Neural crest cell (in vitro differentiated cells): Measurements from ENCODE around the gene MRO. TPM values are rescaled to one million over a fixed set of nuclear protein-coding genes. Genes with fewer than 3 reads are reported as not detected.

ENCODE experiments used
- DNase-seq: peaks from one replicate; pipeline ENCODE4 v3.0.0; 2021; ENCODE audit warnings: low read depth, mixed read lengths, low spot score
- H3K27ac Mint-ChIP-seq: one replicate; pipeline ENCODE4 v1.8.0; 2021; ENCODE audit warnings: mild to moderate bottlenecking, mixed read lengths; ENCODE audit not compliant: unreplicated experiment
- H3K27me3 Mint-ChIP-seq: 2 replicates; pipeline ENCODE4 v1.8.0; 2021; ENCODE audit warnings: low read depth, mild to moderate bottlenecking, mixed read lengths
- H3K36me3 Mint-ChIP-seq: 2 replicates; pipeline ENCODE4 v1.8.0; 2021; ENCODE audit warnings: low read depth, mild to moderate bottlenecking, mixed read lengths
- H3K4me1 Mint-ChIP-seq: 2 replicates; pipeline ENCODE4 v1.8.0; 2021; ENCODE audit warnings: mixed read lengths
- H3K4me3 Mint-ChIP-seq: one replicate; pipeline ENCODE4 v1.8.0; 2021; ENCODE audit warnings: mild to moderate bottlenecking, mixed read lengths
- H3K9me3 Mint-ChIP-seq: 2 replicates; pipeline ENCODE4 v1.8.0; 2021; ENCODE audit warnings: mixed read lengths
- total RNA-seq: library from RNA; stranded (reverse); gene quantifications from 2 replicates; pipeline ENCODE4 v1.2.1, GENCODE V29; 2021
- TF ChIP-seq, protein P1 (sequence below): fragments of 200-600 bp; sonication (generic); conservative IDR thresholded peaks from 2 replicates; pipeline ENCODE4 v1.5.0; 2021; ENCODE audit warnings: antibody characterized with exemption, mild to moderate bottlenecking

Gene MRO
- total RNA-seq, 1 donor from 2014 or later, result 0.12 TPM

DNA sequence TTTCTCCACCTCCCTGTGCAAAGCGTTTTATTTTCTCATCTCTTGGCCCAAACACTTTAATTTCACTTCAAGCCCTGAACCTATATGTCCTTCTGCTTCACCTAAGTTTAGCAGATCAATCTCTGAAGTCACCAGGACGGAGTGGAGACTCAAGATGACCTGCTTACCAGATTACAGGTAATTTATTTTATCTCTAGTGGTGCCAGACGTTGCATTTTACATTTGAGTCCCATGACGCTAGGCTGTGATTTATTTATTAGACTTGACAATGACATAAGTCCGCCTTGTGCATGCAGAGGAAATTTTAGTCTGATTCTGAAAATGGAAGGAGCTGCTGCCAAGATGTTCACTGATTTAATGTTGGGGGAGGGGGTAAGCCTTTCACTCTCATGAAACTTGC is 73.9 kb downstream of the MRO start:
- no peaks in the 10 kb centered on the region for H3K27me3 Mint-ChIP-seq
- H3K4me1 Mint-ChIP-seq, result peaks cover 32% of the 10 kb centered on the region
- no peaks in the 10 kb centered on the region for H3K36me3 Mint-ChIP-seq
- H3K27ac Mint-ChIP-seq, result no peak overlapping the region
- TF ChIP-seq, protein P1, sequence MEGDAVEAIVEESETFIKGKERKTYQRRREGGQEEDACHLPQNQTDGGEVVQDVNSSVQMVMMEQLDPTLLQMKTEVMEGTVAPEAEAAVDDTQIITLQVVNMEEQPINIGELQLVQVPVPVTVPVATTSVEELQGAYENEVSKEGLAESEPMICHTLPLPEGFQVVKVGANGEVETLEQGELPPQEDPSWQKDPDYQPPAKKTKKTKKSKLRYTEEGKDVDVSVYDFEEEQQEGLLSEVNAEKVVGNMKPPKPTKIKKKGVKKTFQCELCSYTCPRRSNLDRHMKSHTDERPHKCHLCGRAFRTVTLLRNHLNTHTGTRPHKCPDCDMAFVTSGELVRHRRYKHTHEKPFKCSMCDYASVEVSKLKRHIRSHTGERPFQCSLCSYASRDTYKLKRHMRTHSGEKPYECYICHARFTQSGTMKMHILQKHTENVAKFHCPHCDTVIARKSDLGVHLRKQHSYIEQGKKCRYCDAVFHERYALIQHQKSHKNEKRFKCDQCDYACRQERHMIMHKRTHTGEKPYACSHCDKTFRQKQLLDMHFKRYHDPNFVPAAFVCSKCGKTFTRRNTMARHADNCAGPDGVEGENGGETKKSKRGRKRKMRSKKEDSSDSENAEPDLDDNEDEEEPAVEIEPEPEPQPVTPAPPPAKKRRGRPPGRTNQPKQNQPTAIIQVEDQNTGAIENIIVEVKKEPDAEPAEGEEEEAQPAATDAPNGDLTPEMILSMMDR, result no peak
- no peak overlapping the region for H3K4me3 Mint-ChIP-seq
- DNase-seq, result no peak
- peaks cover 2% of the 10 kb centered on the region for H3K9me3 Mint-ChIP-seq

Other genes starting within 250 kb of the MRO start
- 55.8 and 60.4 TPM in 2 replicates for gene ME2, start 59.1 kb upstream of the MRO start, total RNA-seq
- 14.7 and 15.0 TPM in 2 replicates for gene ELAC1, start 148.0 kb upstream of the MRO start, total RNA-seq
- gene SMAD4, start 210.2 kb upstream of the MRO start, total RNA-seq, result 148 and 151 TPM in 2 replicates